ENCODE results near the gene RAB3GAP2.
"Not testable (repeated sequence)": the region's sequence is repeated elsewhere in the genome, so short reads cannot be mapped to it uniquely, and the experiment has no call there.

Gene RAB3GAP2

GRCh38 chr1:220239966-220240365, 32.3 kb downstream of the RAB3GAP2 start:
- no peak for DNase-seq (ENCODE audit: low spot score)

GRCh38 chr1:220239213-220239612, 33.0 kb downstream of the RAB3GAP2 start:
- no peak for DNase-seq (ENCODE audit: low spot score)

DNA sequence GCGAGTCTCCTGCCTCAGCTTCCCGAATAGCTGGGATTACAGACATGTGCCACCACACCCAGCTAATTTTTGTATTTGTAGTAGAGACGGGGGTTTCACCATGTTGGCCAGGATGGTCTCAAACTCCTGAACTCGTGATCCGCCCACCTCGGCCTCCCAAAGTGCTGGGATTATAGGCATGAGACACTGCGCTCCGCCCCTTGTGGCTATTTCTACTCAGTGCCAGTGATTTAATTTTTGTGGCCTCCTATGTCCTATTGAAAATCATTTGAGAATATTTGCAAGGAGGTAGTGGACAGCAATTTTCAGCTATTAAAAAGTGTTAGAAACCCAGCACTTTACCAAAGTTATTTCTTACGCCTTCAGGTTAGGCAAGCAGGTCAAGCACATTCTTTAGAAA, 36.0 kb downstream of the RAB3GAP2 start:
- DNase-seq (ENCODE audit: low spot score) = not testable (repeated sequence)

GRCh38 chr1:220235462-220235861, 36.8 kb downstream of the RAB3GAP2 start:
- no peak for DNase-seq (ENCODE audit: low spot score)

GRCh38 chr1:220233927-220234326, 38.3 kb downstream of the RAB3GAP2 start:
- DNase-seq (ENCODE audit: low spot score) = no peak

- DNase-seq (ENCODE audit: low spot score) = no peak
Observed at GRCh38 chr1:220229771-220230170, 42.5 kb downstream of the RAB3GAP2 start.

GRCh38 chr1:220227393-220227792, 44.9 kb downstream of the RAB3GAP2 start:
- DNase-seq (ENCODE audit: low spot score) = no peak

DNA sequence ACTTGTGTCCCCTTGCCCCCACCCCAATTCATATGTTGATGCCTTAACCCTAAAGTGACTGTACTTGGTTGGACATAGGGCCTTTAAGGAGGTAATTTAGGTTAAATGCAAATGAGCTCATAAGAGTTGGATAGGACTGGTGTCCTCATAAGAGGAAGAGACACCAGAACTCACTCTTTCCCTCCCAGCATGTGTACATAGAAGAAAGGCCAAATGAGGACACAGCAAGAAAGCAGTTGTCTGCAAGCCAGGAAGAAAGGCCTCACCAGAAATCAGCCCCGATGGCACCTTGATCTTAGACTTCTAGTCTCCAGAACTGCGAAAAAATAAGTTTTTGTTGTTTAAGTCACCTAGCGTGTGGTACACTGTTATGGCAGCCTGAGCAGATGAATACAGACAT, 45.5 kb downstream of the RAB3GAP2 start:
- no peak for DNase-seq (ENCODE audit: low spot score)

DNA sequence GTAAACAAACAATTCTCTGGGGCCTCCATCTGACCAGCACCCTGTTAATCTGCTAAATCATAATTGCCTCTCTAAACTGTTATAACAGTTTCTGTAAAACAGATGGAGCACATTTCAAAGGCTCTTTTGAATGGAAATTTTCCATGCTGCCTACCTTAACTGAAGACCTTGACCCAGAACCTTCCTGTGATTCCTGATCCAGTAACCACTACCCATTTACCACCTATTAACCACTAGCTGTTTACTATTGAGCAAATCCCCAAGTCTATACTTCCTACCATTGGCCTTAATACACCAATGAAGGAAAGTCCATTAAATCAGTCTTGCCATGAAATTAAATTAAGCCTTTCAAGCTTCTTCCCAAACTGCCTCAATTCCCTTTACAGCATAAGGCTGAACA, 46.3 kb downstream of the RAB3GAP2 start:
- DNase-seq (ENCODE audit: low spot score) = no peak

DNA sequence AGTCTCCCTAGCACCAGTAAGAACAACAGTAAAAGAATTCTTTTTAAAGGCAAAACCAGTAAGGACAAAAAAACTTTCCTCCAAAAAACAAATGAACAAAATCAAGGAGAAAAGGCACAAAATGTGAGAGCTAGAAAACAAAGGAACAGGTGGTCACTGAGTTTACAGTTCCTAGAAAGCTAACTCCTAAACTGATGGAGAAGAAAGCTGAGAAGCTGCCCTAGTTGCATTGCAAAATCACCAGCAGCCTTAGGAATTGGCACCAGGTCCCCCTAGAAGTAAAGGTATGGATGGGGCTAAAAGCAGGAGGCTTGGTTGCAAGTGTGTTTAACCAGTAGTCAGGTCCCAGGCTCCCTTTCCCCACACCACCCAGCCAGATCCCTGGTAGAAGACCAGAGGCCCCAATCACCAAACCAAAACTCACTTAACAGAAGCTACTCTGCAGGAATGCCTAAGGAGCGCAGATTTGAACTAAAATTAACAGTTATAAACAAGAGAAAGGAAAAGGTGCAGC, 47.6 kb downstream of the RAB3GAP2 start:
- DNase-seq (ENCODE audit: low spot score) = no peak

DNA sequence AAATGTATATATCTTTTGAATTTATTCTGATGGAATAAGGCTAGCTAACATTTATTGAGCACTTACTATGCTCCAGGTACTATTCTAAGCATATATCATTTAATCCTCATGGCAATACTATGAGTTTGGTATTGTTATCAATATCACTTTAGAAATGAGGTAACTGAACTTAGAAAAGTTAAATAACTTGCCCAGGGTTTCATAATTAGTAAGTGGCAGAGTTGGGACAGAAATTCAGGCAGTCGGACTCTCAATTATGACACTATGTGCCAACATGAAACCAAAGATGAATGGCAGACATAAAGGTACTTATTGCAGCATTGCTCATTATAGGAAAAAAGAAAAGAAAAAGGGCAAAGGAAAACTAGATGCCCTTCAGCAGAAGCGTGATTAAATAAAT, 48.2 kb downstream of the RAB3GAP2 start:
- DNase-seq (ENCODE audit: low spot score) = peak; percentile 66

- DNase-seq (ENCODE audit: low spot score) = no peak
Observed at GRCh38 chr1:220222939-220223338, 49.3 kb downstream of the RAB3GAP2 start.

- no peak for DNase-seq (ENCODE audit: low spot score)
Observed at GRCh38 chr1:220221670-220222069, 50.6 kb downstream of the RAB3GAP2 start.

DNA sequence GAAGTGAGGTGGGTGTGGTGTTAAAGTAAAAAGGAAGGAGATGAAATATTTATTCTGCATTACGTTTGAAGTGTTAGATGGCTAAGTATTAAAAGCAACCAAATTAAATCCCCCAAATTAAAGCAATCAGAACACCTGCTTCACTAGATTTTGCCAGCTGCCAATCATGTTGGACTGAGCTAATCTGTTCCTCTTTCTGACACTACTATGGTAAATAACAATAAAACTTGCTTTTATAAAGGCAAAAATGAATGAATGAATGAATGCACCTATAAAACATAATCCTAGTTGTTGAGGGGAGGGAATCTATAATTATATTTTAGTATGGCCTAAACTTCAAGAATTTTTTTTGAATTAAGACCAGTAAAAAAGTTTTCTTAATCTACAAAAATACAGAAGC, 51.0 kb downstream of the RAB3GAP2 start:
- DNase-seq (ENCODE audit: low spot score) = no peak

DNA sequence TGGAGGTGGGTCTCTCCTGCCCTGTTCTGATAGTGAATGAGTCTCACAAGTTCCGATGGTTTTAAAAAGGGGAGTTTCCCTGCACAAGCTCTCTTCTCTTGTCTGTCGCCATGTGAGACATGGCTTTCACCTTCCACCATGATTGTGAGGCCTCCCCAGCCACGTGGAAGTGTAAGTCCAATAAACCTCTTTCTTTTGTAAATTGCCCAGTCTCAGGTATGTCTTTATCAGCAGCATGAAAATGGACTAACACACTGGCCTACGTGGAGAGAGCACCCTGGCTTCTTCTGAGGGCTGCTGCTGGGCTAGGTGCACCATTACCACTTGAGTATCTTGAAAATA, 51.6 kb downstream of the RAB3GAP2 start:
- not testable (repeated sequence) for DNase-seq (ENCODE audit: low spot score)

- no peak for DNase-seq (ENCODE audit: low spot score)
Observed at GRCh38 chr1:220219865-220220698, 52.2 kb downstream of the RAB3GAP2 start.

GRCh38 chr1:220219136-220219442, 53.2 kb downstream of the RAB3GAP2 start:
- DNase-seq (ENCODE audit: low spot score) = no peak

GRCh38 chr1:220218397-220219135, 53.7 kb downstream of the RAB3GAP2 start:
- peak; percentile 41 for DNase-seq (ENCODE audit: low spot score)

- DNase-seq (ENCODE audit: low spot score) = no peak
Observed at GRCh38 chr1:220217383-220217988, 54.8 kb downstream of the RAB3GAP2 start.

DNA sequence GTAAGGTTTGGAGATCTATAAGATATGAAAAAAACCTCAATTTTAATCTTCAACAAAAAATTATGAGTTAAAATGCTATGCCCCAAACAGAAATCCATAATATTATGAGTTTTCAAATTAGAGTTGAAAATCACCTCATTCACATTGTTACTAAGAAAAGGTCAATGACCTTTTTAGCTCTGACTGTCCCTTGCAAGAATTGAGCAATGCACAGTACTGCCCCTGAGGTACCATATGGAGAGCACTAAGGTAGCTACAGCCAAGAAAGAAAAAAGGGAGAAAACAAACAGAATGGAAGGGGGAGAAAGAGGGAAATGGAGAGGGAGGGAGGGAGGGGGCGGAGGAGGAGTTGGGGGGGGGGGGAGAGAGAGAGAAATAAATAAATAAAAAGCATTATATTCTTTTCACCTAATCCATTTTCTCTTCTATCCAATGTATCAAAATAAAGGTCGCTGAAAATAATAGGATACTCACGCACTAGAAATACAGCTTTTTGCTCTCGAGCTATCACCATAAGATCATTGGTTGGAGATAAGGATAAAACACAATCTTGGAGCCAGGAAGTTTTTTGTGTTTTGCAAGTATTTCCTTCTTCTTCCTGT, 58.8 kb downstream of the RAB3GAP2 start:
- no peak for DNase-seq (ENCODE audit: low spot score)

DNA sequence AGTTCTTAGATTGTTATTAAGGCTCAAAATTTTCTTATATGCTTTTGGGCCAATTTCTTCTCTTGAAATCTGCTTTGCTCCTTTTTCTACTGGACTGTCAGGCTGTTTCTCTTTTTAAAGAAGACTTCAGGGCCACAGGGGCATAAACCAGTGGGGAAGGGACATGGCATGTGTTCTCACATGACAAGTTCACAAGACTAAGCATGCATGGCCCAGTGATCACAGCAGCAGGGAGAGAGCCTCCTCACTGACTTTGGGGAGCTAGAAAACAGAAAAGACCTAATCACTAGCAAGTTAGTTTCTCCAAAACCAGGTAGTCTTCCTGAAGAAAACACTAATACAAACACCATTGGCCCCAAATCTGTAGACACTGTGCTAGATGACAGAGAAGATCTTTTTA, 64.8 kb downstream of the RAB3GAP2 start:
- DNase-seq (ENCODE audit: low spot score) = no peak

- DNase-seq (ENCODE audit: low spot score) = not testable (repeated sequence)
Observed at GRCh38 chr1:220204758-220205157, 67.5 kb downstream of the RAB3GAP2 start.

DNA sequence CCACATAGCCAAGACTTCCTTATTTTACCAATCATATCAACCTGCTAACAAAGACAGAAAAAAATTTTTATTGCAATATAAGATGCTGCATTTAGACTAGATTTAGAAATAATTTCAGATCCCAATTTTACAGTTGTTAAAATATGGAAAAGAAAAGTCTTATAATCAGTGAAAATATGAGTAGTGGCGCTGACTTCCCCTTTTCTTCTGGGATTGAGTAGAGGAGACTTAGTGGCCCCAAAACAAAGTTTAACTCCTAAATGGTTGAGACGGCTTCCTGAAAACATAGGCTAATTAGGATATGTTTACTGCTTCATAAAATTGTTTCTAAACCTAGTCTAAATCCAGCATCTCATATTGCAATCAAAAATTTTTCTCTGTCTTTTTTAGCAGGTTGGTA, 68.4 kb downstream of the RAB3GAP2 start:
- no peak for DNase-seq (ENCODE audit: low spot score)

Measured in activated CD4-positive, alpha-beta T cell treated with anti-CD3 and anti-CD28 coated beads, Interleukin-2, Interleukin-4, amounts not matched to agents 100 ng/mL and 50 ng/mL, durations not matched to agents 16 hours and 8 hours (primary cell).